ENCODE results near the gene SCP2.

SCP2 gene

DNA sequence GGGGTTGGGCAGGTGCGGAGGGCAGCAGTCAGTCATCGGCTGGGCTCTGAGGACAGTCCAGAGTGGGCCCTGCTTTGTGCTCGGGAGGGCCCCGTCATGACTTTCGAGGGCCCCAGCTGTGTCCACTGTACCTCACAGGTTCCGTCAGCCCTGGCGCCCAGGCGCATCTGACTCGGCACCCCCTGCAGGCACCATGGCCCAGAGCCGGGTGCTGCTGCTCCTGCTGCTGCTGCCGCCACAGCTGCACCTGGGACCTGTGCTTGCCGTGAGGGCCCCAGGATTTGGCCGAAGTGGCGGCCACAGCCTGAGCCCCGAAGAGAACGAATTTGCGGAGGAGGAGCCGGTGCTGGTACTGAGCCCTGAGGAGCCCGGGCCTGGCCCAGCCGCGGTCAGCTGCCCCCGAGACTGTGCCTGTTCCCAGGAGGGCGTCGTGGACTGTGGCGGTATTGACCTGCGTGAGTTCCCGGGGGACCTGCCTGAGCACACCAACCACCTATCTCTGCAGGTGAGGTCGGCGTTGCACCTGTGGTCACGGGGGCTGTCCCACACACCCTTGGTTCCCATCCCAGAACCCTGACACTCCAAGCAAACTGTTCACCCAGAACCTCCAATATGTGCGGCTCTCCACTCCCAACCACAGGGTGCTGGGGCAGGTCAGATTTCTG, 142.7 kb downstream of the SCP2 start:
- DNase-seq, result no peak

DNA sequence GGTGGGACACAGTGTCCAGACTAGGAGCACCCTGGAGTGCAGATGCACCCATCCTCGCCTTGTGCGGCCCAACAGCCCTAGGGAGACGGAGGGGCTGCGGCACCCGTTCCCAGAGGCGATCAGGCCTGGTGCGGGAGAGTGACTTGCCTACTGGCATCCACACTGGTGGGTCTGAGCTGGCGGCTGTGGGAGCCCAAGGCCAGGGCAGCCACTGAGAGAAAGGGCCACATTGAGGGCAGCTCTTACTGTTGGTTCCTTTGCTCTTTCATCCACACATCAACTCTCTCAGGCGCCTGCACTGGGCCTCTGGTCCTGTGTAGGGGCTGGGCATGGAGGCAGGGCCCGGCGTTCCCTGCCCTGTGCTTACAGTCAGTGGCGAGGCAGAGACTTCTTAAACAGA, 143.5 kb downstream of the SCP2 start:
- no peak for DNase-seq

DNA sequence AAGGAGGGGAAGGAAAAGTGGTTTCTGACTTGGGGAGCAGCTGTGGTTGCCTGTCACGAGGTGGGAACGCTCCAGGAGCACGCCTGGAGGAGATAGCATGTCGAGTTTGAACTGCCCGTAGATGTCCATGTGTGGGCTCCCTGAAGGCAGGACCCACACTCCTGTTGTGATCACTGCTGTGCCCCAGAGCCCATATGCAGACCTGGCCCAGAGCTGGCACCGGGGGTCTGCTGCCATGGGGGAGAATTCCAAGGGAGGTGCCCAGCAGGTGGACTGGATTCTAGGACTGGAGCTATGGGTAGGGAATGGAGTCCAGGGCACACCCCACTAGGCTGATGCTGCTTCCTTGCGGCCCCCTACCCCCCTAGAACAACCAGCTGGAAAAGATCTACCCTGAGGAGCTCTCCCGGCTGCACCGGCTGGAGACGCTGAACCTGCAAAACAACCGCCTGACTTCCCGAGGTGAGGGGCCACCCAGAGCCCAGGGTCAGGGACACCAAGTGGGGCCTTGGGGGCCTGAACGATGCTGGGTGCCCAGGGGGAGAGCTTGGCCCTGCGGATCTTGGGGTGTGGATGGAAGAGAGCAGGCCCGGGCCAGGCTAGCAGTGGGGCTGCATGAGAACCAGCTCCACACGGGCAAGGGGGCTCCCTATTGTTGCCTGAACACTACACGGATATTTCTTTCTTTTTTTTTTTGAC, 144.2 kb downstream of the SCP2 start:
- no peak for DNase-seq

DNA sequence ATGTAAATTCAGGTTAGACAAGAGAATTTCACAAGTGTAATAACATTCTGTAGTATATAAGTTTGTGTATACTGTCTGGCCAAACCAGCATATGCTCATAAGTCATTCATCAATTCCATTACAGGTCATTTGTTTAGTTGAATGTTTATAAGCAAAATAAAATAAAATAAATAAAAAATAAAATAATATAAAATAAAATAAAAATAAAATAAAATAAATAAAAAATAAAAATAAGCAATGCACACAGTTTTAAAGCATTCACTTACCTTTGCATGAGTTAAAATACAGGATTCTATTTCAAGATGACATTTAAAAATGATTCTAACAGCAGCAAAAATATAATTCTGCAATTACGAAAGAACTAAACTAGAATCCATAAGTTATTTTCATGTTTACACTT, 144.8 kb downstream of the SCP2 start:
- DNase-seq, result no peak

DNA sequence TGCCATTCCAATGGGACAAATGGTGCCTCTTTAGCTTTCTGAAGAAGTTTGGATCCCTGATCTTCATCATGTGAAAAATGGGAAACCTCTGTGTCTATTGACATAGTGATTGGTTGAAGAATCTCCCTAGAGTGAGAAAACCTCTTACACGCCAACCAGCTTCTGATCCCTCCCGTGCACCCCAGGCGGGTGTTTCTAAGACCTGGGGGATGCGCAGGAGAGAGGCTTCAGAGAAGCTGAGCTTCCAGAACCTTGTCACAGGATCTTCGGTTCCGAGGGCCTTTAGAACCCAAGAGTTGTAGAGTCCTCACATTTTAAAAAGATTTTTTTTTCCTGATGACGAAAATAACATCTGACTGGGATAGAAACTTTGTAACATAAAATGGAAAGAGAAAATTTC, 146.2 kb downstream of the SCP2 start:
- no peak for DNase-seq

DNA sequence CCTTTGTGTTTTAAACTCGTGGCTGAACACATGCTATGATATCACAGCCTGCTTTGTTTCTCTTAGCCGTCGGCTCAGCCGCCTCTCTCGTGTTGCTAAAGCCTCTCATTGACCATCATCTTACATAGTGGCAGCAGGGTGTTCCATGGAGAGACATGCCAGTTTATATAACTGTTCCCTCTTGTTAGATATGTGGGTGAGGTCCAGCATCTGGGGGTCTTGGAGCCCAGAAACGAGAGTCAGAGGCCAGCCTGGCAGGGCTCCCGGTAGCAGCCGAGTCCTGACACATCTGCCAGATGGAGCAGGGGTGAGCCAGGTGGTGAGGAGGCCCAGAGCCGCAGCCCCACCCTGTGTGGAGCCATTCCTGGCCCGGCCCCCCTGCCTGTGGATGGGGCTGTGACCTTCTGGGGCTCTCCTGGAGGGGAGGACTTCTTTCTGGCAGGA, 146.8 kb downstream of the SCP2 start:
- DNase-seq, result no peak

DNA sequence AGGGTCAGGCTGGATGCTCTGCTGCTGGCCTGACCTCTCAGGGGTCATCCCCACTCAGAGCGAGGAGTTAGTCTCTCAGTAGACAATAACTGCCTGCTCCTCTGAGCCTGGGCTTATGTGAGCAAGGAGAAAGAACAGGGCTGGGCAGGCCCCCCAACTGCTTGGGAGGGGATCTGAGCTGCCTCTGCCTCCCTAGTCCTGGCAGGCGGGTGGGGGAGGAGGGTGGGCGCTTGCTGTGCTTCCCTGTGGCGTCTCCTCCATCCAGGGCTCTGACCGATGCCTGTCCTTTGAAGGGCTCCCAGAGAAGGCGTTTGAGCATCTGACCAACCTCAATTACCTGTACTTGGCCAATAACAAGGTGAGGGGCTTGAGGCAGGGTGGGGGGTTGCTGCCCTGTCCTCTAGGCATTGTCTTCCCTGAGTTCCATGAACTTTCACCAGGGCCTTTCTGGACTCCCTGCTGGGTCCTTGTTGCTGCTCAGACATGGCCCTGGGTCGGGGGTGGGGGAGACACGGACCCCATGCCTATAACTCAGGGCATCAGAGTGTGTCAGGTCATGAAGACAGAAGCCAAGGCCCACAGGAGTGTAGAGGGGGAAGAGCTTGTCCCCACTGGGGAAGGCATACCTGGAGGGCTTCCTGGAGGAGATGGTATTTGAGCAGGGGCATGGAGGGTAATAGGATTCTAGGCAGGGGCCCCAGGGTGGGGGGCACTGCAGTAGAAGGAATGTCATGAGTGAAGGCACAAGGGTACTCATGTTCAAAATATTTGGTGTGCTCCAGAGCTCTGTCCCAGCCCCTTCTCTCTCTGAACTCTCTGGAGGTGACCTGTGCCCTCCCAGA, 147.5 kb downstream of the SCP2 start:
- no peak for DNase-seq

DNA sequence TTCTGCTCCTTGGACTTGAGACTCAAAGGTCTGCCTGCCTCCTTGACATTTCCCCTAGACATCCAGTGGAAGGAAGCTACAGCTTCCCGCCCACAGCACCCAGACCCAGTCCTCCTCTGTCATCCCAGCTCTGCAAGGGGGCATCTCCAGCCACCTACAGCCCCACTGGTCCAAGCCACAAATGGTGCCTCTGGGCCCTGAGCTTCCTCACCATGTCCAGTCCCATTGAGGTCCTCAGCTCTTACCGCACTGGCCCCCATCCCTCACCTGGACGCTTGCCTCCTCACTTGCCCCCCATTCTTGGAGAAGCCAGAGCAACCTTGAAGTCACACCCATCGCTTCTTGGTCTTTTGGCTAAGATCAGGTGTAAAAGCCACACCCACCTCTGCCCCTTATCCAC, 148.1 kb downstream of the SCP2 start:
- no peak for DNase-seq

DNA sequence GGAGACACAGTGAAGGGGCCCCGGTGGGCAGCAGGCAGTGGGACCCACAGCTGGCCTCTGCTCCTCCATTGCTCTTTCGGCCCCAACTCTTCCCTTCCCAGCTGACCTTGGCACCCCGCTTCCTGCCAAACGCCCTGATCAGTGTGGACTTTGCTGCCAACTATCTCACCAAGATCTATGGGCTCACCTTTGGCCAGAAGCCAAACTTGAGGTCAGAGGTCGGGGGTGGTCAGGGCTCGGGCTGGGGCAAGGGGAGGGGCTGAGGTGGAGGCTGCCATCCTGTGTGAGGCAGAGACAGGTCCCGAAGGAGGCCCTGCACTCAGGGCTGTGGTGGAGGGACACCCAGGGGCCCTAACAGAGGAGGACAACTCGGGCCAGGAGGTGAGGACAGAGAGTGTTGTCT, 148.7 kb downstream of the SCP2 start:
- DNase-seq, result no peak

DNA sequence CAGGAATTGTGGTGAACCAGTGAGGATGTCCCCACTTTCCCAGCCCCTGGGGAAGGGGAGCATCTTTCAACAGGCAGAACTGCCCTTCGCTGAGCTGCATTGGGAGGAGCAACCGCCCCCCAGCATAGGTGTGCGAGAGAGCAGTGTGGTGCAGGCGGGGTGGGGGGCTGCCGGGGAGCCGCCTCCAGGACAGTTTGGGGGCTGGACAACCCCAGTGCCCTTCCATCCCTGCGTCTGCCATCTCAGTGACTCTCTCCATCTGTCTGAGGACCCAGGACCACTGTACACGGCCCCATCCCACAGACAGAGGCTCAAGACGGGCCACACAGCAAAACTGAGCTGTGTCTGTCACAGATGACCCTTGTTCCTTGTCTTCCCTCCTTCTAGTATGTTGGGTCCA, 149.1 kb downstream of the SCP2 start:
- DNase-seq, result no peak

DNA sequence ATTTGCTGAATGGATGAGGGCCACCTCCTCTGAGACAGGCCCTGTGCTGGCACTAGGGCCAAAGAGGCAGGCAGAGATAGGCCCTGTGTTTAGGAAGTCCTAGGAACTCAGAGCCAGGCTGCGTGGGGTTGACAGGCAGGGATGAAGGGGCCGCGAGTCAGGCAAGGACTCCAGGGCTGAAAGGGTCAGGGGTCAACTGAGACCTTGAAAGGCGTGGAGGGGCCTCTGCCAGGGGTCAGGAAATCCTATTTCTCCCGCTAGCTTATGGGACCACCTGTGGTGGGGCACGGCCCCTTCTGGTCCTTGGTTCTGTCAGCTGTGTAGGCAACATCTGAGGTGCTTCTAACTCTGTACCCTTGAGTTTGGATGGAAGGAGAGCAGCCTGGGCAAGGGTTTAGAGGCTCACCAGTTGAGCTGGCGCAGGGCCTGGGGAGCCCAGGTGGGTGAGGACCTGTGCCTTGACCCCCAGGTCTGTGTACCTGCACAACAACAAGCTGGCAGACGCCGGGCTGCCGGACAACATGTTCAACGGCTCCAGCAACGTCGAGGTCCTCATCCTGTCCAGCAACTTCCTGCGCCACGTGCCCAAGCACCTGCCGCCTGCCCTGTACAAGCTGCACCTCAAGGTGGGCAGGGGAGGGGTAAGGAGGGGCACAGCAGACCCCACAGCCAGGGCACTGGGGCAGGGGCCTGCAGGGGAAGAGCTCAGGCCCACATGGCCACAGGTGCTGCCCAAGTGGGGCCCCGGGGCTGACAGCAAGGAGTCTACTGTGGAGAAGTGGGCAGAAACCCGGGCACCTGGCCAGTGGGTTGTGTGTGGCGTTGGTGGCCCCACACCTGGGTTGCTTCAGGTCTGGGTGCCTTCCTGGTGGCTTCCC, 149.9 kb downstream of the SCP2 start:
- no peak for DNase-seq

DNA sequence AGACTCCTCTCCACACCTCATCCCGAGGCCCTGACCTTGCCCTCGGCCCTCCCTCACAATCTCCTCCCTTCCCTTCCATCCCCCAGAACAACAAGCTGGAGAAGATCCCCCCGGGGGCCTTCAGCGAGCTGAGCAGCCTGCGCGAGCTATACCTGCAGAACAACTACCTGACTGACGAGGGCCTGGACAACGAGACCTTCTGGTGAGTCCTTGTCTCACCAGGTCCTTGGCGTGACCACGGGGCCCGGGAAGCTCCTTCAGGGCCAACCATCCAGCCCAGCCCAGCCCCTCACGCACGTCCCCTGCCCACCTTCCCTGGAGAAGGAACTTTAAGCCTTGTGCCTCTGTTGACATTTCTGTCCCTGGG, 150.5 kb downstream of the SCP2 start:
- DNase-seq, result no peak

DNA sequence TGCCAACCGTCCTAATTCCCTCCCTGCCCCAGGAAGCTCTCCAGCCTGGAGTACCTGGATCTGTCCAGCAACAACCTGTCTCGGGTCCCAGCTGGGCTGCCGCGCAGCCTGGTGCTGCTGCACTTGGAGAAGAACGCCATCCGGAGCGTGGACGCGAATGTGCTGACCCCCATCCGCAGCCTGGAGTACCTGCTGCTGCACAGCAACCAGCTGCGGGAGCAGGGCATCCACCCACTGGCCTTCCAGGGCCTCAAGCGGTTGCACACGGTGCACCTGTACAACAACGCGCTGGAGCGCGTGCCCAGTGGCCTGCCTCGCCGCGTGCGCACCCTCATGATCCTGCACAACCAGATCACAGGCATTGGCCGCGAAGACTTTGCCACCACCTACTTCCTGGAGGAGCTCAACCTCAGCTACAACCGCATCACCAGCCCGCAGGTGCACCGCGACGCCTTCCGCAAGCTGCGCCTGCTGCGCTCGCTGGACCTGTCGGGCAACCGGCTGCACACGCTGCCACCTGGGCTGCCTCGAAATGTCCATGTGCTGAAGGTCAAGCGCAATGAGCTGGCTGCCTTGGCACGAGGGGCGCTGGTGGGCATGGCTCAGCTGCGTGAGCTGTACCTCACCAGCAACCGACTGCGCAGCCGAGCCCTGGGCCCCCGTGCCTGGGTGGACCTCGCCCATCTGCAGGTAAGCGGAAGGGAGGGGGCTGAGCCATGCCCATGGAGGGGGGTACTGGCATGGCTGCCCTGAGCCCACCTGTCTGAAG, 151.4 kb downstream of the SCP2 start:
- no peak for DNase-seq

DNA sequence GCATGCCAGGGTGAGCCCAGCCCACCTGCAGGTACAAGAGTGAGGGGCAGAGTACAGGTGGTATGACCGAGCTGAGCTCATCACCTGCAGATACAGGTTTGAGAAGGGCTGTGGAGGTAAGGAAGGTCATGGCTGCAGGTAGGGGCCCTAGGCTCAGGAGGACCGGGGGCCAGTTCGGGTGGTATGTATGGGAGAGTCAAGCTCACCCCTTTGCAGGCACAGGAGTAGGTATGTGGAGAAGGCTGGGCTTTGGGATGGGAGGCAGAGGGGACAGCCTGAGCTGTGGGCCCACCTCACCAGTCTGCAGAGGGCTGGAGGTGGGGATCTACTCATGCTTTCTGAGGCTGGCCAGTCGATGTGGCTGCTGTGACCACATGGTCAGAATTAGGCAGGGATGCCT, 152.2 kb downstream of the SCP2 start:
- DNase-seq, result no peak

DNA sequence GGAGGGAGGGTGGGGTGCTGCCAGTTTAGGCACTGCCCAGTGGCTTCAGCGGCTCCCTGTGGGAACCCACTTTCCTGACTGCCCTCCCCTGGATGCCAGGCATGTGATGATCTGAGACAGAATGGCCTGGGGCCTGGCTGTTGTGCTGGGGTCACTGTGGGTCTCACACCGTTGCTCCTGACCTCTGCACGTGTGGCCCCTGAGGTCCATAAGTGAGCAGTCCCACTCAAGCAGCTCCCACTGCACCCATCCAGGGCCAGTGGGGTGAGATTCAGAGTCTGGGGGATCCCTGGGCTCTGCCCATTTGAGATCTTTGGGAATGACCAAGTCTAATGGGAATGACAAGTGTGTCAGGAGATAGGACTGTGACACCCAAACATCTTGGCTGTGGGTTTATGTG, 153.0 kb downstream of the SCP2 start:
- no peak for DNase-seq

DNA sequence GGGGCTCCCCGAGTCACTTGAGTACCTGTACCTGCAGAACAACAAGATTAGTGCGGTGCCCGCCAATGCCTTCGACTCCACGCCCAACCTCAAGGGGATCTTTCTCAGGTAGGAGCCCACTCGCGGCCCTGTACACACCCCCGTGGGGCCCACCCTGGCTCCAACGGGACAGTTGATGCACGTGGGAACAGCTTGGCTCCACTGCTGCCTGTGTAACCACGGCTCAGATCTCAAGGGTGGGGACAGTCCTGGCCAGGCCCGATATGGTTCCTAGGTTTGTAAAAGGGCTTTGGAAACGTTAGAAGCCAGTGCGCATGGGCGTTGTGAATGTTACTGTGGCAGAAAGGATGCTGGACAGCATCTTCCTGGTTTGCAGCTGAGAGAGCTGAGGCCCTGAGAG, 153.7 kb downstream of the SCP2 start:
- DNase-seq, result no peak

DNA sequence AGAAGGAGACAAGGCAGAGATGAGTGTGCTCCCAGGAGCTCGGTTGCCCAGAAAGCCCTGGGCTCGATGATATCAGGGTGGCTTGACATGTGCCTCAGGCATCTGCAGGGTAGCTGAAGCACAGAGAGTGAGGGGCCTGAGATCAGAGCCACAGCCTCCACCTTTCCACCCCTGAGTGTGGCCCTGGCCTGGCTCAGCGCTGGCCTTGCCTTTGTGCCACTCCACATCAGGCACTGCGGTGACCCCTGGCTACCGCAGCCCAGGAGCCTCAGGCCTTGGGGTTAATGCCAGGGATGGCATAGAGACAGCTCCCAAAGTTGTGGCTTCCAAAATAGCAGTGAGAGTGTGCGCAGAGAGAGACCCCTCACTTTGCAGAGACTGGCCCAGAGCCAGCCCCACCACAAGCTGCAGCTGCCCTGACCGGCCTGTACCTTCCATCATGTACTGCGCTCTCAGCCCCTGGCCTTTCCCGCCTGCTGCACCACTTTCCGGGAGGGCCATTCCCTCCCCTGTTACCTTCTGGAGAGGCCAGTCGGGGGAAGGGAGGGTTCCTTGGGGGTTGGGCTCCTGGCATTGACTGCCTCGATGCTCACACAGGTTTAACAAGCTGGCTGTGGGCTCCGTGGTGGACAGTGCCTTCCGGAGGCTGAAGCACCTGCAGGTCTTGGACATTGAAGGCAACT, 154.4 kb downstream of the SCP2 start:
- DNase-seq, result no peak

DNA sequence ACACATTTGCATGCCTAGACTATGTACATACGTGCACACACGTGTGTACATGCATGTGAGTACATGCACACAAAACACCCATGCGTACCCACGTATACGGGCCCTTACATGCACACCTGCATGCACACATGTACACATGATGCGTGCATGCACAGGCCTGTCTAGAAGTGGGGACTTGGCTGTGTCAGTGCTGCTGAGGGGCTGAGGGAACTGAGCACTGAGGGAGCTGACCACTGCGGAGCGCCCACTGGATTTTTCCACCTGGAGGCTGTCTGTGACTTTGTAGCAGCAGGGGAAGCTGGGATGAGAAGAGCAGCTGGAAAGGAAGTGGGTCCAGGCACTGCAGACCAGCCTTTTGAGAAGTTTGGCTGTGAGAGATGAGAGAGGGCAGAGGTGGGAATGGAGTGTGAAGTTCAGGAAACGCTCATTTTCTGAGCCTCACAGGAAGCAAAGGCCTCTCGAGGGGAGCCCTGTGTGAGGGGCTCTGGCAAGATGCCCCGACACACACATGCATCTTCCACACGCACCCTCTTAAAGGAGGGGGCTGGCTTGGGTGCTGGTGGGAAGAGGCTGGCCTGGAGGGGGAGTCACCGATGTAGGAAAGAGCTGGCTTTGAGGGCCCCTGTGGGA, 155.9 kb downstream of the SCP2 start:
- DNase-seq, result no peak

DNA sequence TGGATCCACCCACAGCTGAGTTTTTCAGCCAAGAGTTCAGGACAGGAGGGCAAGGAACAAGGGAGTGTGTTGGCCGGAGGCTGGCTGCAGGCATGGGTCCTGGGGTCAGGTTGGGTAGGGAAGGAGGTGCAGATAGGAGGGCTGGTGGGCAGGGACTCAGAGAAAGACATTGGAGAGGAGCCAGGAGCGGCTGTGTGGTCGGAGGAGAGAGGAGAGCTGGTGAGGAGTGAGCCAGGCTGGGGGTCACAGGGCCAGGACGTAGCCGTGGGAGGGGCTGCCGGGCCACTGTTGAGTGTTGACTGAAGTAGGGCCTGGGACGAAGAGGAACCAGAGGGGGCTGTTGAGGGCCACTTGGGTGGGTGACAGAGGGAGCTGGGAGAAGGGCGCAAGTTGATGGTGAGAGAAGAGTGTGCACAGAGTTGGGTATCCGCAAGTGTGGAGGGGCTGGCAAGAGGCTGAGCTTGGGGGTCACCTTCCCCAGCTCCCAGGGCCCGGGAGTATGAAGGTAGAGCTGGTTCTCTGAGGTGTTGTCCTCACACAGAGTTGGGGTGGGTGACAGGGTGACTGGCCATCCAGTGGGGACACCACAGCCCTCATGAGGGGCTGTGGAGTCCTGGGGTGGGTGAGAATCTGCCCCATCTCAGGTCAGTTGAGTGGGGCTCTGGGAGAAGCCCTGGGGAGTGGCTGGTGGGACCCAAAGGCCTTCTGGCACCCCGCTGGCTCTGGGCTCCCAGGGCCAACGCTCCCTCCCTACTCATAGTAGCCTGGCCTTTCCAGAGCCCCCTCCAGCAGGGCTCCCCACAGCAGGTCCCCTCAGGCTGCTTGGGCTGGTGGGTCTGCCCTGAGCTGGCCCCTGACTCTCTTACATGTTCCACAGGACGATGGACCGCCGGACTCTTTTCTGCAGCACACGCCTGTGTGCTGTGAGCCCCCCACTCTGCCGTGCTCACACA, 156.8 kb downstream of the SCP2 start:
- no peak for DNase-seq

DNA sequence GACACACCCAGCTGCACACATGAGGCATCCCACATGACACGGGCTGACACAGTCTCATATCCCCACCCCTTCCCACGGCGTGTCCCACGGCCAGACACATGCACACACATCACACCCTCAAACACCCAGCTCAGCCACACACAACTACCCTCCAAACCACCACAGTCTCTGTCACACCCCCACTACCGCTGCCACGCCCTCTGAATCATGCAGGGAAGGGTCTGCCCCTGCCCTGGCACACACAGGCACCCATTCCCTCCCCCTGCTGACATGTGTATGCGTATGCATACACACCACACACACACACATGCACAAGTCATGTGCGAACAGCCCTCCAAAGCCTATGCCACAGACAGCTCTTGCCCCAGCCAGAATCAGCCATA, 157.5 kb downstream of the SCP2 start:
- no peak for DNase-seq
